Neuronal stem cell (in vitro differentiated cells): ENCODE measurements around the gene CACNG5.

Experiments
- DNase-seq: peaks from one replicate; pipeline ENCODE4 v3.0.0-alpha.2; 2013; ENCODE audit warnings: low spot score
- H2AFZ ChIP-seq: one replicate; pipeline ENCODE4 v1.6.1; 2013; ENCODE audit warnings: mild to moderate bottlenecking, low read length, inconsistent platforms
- H2AK5ac ChIP-seq: 2 replicates; pipeline ENCODE4 v1.6.1; 2013; ENCODE audit warnings: low read depth, mild to moderate bottlenecking, inconsistent platforms, low read length, moderate library complexity, mixed read lengths
- H2BK120ac ChIP-seq: 2 replicates; pipeline ENCODE4 v1.6.1; 2013; ENCODE audit warnings: low read depth, mild to moderate bottlenecking, inconsistent platforms, low read length, moderate library complexity, mixed read lengths
- H2BK12ac ChIP-seq: one replicate; pipeline ENCODE4 v1.6.1; 2013; ENCODE audit warnings: low read length, inconsistent platforms
- H2BK15ac ChIP-seq: 2 replicates; pipeline ENCODE4 v1.6.1; 2013; ENCODE audit warnings: mild to moderate bottlenecking, low read length, inconsistent platforms, mixed read lengths
- H2BK5ac ChIP-seq: one replicate; pipeline ENCODE4 v1.6.1; 2013; ENCODE audit warnings: inconsistent platforms, mild to moderate bottlenecking, low read length, moderate library complexity
- H3K14ac ChIP-seq: one replicate; pipeline ENCODE4 v1.6.1; 2013; ENCODE audit warnings: low read length, inconsistent platforms
- H3K18ac ChIP-seq: 2 replicates; pipeline ENCODE4 v1.6.1; 2013; ENCODE audit warnings: low read length, inconsistent platforms
- H3K23ac ChIP-seq: 2 replicates; pipeline ENCODE4 v1.6.1; 2013; ENCODE audit warnings: low read depth, mild to moderate bottlenecking, mixed read lengths, low read length, inconsistent platforms; ENCODE audit not compliant: poor library complexity
- H3K27ac ChIP-seq: replicated peaks from 3 replicates; pipeline ENCODE4 v1.5.1; 2013; ENCODE audit warnings: low read length, inconsistent platforms
- H3K27me3 ChIP-seq, 3 experiments: 2 replicates each; pipeline ENCODE4 v1.6.1; 2013; ENCODE audit warnings: low read length in 3 of 3, mild to moderate bottlenecking in 2 of 3, inconsistent platforms in 1 of 3, low read depth in 1 of 3, mixed read lengths in 1 of 3, moderate library complexity in 1 of 3; ENCODE audit not compliant: control insufficient read depth in 3 of 3, insufficient read depth in 3 of 3
- H3K36me3 ChIP-seq, 2 donors: replicated peaks in 1 of 2; 2 replicates each; pipeline ENCODE4 v1.6.1; 2013; ENCODE audit warnings: low read length in 2 of 2; ENCODE audit not compliant: control insufficient read depth in 2 of 2, insufficient read depth in 2 of 2
- H3K4ac ChIP-seq: 2 replicates; pipeline ENCODE4 v1.6.1; 2013; ENCODE audit warnings: inconsistent platforms, mild to moderate bottlenecking, low read length, moderate library complexity
- H3K4me1 ChIP-seq, 2 donors: 1 replicate in 1 of 2; 2 replicates in 1 of 2; pipeline ENCODE4 v1.6.1; 2013; ENCODE audit warnings: low read length in 2 of 2, low read depth in 1 of 2; ENCODE audit not compliant: control insufficient read depth in 2 of 2, insufficient read depth in 1 of 2
- H3K4me2 ChIP-seq: one replicate; pipeline ENCODE4 v1.6.1; 2013; ENCODE audit warnings: mild to moderate bottlenecking, low read length, inconsistent platforms; ENCODE audit not compliant: insufficient read depth, poor library complexity, severe bottlenecking
- H3K4me3 ChIP-seq, 2 donors: 2 replicates each; pipeline ENCODE4 v1.5.1; 2013; ENCODE audit warnings: low read length in 2 of 2, mild to moderate bottlenecking in 2 of 2, inconsistent platforms in 1 of 2, moderate library complexity in 1 of 2
- H3K79me1 ChIP-seq: one replicate; pipeline ENCODE4 v1.6.1; 2013; ENCODE audit warnings: low read depth, mild to moderate bottlenecking, inconsistent platforms, low read length, moderate library complexity
- H3K9ac ChIP-seq: one replicate; pipeline ENCODE4 v1.6.1; 2013; ENCODE audit warnings: mild to moderate bottlenecking, low read depth, low read length, inconsistent platforms; ENCODE audit not compliant: poor library complexity
- H3K9me3 ChIP-seq, 2 donors: replicated peaks in 1 of 2; 2 replicates each; pipeline versions ENCODE3 to v1.6.1; 2013; ENCODE audit warnings: low read length in 2 of 2, mild to moderate bottlenecking in 2 of 2, inconsistent platforms in 1 of 2, low read depth in 1 of 2, mixed read lengths in 1 of 2, moderate library complexity in 1 of 2; ENCODE audit not compliant: control insufficient read depth in 2 of 2, insufficient read depth in 1 of 2
- H4K8ac ChIP-seq: one replicate; pipeline ENCODE4 v1.6.1; 2013; ENCODE audit warnings: low read depth, mild to moderate bottlenecking, inconsistent platforms, low read length, moderate library complexity
- H4K91ac ChIP-seq: one replicate; pipeline ENCODE4 v1.6.1; 2013; ENCODE audit warnings: low read length, low read depth, mild to moderate bottlenecking, inconsistent platforms; ENCODE audit not compliant: poor library complexity
- WGBS, 2 donors: extraction: QIAGEN DNeasy Blood & Tissue Kit; methylation state at CpG; one replicate each; pipeline ENCODE4 v1.1.7; 2013; ENCODE audit warnings: missing lambda C conversion rate in 2 of 2, mixed read lengths in 1 of 2; ENCODE audit not compliant: insufficient read length in 2 of 2, insufficient replicate concordance in 1 of 2; ENCODE audit errors: extremely low coverage in 2 of 2; 5-methylcytosine and 5-hydroxymethylcytosine counted together

The CACNG5 gene

GRCh38 chr17:66843627-66844026 is 8.7 kb downstream of the CACNG5 start:
- Histone ChIP-seq H2AK5ac (no peak overlapping the region), H3K27me3 (peaks cover 0 to 20% (median 0%) of the 10 kb centered on the region in 3 experiments)

GRCh38 chr17:66847704-66848103 is 12.8 kb downstream of the CACNG5 start:
- Histone ChIP-seq H3K4me3 (no peak overlapping the region), H3K18ac (no peak overlapping the region), H2BK15ac (no peak overlapping the region), H4K8ac (no peak overlapping the region), H2BK12ac (no peak overlapping the region), H3K23ac (peak overlapping the region; percentile 12), H3K79me1 (no peaks in the 10 kb centered on the region), H3K4me2 (no peak overlapping the region), H2AFZ (no peak overlapping the region), H3K27me3 (peaks cover 0 to under 1% (median 0%) of the 10 kb centered on the region in 3 experiments), H2BK5ac (no peak overlapping the region), H3K27ac (no peak overlapping the region), H3K4me1 (no peaks in the 10 kb centered on the region), H3K9me3 (peaks cover 3 to 5% of the 10 kb centered on the region in 2 donors), H3K14ac (no peak overlapping the region), H2BK120ac (no peak overlapping the region), H3K36me3 (no peaks in the 10 kb centered on the region), H2AK5ac (no peak overlapping the region), H4K91ac (no peak overlapping the region), H3K9ac (no peak overlapping the region), H3K4ac (no peak overlapping the region)
- WGBS, 2 donors, result no CpG with 5 or more reads among the region's 3 CpGs
- no peak for DNase-seq

More at GRCh38 chr17:66843627-66844026, 8.7 kb downstream of the CACNG5 start:
- no peak overlapping the region for H3K27ac ChIP-seq
- no peaks in the 10 kb centered on the region for H3K36me3 ChIP-seq
- H2BK5ac ChIP-seq, result no peak overlapping the region
- no peak overlapping the region for H3K4ac ChIP-seq
- H3K9me3 ChIP-seq, result peaks cover 3 to 5% of the 10 kb centered on the region in 2 donors
- no peak overlapping the region for H3K23ac ChIP-seq
- no peak overlapping the region for H3K9ac ChIP-seq
- no peak overlapping the region for H2AFZ ChIP-seq
- H2BK120ac ChIP-seq, result no peak overlapping the region
- no peak overlapping the region for H3K18ac ChIP-seq
- no peak overlapping the region for H2BK12ac ChIP-seq
- H3K4me1 ChIP-seq, result no peaks in the 10 kb centered on the region
- H4K91ac ChIP-seq, result no peak overlapping the region
- no peak for DNase-seq
- WGBS, 2 donors, result no CpG with 5 or more reads among the region's 4 CpGs
- H4K8ac ChIP-seq, result no peak overlapping the region
- H3K4me3 ChIP-seq, result no peak overlapping the region
- H3K14ac ChIP-seq, result no peak overlapping the region
- H3K79me1 ChIP-seq, result no peaks in the 10 kb centered on the region
- H2BK15ac ChIP-seq, result no peak overlapping the region
- no peak overlapping the region for H3K4me2 ChIP-seq

- Histone ChIP-seq H3K36me3 (no peaks in the 10 kb centered on the region), H3K18ac (no peak overlapping the region), H2AK5ac (no peak overlapping the region), H3K4me2 (no peak overlapping the region), H3K14ac (no peak overlapping the region), H2BK120ac (no peak overlapping the region), H3K4ac (no peak overlapping the region), H3K9ac (no peak overlapping the region), H3K27me3 (no peaks in the 10 kb centered on the region), H2BK5ac (no peak overlapping the region), H3K4me1 (no peaks in the 10 kb centered on the region), H4K8ac (no peak overlapping the region), H3K4me3 (no peak overlapping the region), H4K91ac (no peak overlapping the region), H3K27ac (no peak overlapping the region), H2BK12ac (no peak overlapping the region), H3K23ac (no peak overlapping the region), H2BK15ac (no peak overlapping the region), H3K9me3 (peaks cover 3 to 5% of the 10 kb centered on the region in 2 donors), H2AFZ (no peak overlapping the region), H3K79me1 (no peaks in the 10 kb centered on the region)
- WGBS, 2 donors, result no CpG with 5 or more reads among the region's 6 CpGs
- DNase-seq, result no peak
Measured at GRCh38 chr17:66848496-66848895, 13.6 kb downstream of the CACNG5 start.

- no CpG with 5 or more reads among the region's 14 CpGs for WGBS, 2 donors
Measured at GRCh38 chr17:66849032-66849655, 14.2 kb downstream of the CACNG5 start.

More at GRCh38 chr17:66849032-66849655, 14.2 kb downstream of the CACNG5 start:
- H3K18ac ChIP-seq, result no peak overlapping the region
- no peaks in the 10 kb centered on the region for H3K4me1 ChIP-seq
- peaks cover 3 to 5% of the 10 kb centered on the region in 2 donors for H3K9me3 ChIP-seq
- H2BK120ac ChIP-seq, result no peak overlapping the region
- no peak overlapping the region for H2BK5ac ChIP-seq
- no peak for DNase-seq
- no peaks in the 10 kb centered on the region for H3K27me3 ChIP-seq
- H2AK5ac ChIP-seq, result no peak overlapping the region
- H3K4me3 ChIP-seq, result no peak overlapping the region
- H3K79me1 ChIP-seq, result no peaks in the 10 kb centered on the region
- H3K27ac ChIP-seq, result no peak overlapping the region
- H4K8ac ChIP-seq, result no peak overlapping the region
- no peak overlapping the region for H2BK12ac ChIP-seq
- H3K23ac ChIP-seq, result no peak overlapping the region
- H3K9ac ChIP-seq, result no peak overlapping the region
- H3K4ac ChIP-seq, result no peak overlapping the region
- H3K14ac ChIP-seq, result no peak overlapping the region
- H2AFZ ChIP-seq, result no peak overlapping the region
- H3K4me2 ChIP-seq, result no peak overlapping the region
- no peak overlapping the region for H4K91ac ChIP-seq
- no peaks in the 10 kb centered on the region for H3K36me3 ChIP-seq
- H2BK15ac ChIP-seq, result no peak overlapping the region
